Lung (tissue), 12 donors: ENCODE results near the gene PATE3. TPM values are rescaled to one million over a fixed set of nuclear protein-coding genes. Genes with fewer than 3 reads are reported as not detected.

Experiments
- ATAC-seq: fragments of 200-7000 bp; cut with Tn5 transposase; one replicate; pipeline ENCODE4 v1.9.1; 2020; ENCODE audit warnings: moderate number of reproducible peaks; ENCODE audit not compliant: insufficient read depth, low FRiP score
- DNase-seq, 3 donors: peaks; one replicate each; pipeline ENCODE4 v3.0.0-alpha.2; 2013 to 2017
- H3K27ac ChIP-seq, 2 donors: one replicate each; pipeline ENCODE4 v1.5.1; 2013; ENCODE audit warnings: mild to moderate bottlenecking in 2 of 2, moderate library complexity in 2 of 2, control low read depth in 1 of 2, inconsistent platforms in 1 of 2, low read depth in 1 of 2, low read length in 1 of 2
- H3K27me3 ChIP-seq, 3 donors: one replicate each; pipeline ENCODE4 v1.5.1; 2013; ENCODE audit warnings: low read length in 2 of 3; ENCODE audit not compliant: control insufficient read depth in 3 of 3, insufficient read depth in 3 of 3
- H3K36me3 ChIP-seq, 4 donors: one replicate each; pipeline ENCODE4 v1.5.1; 2013; ENCODE audit warnings: low read length in 4 of 4, mild to moderate bottlenecking in 1 of 4, moderate library complexity in 1 of 4; ENCODE audit not compliant: control insufficient read depth in 4 of 4, insufficient read depth in 4 of 4
- H3K4me1 ChIP-seq, 5 donors: one replicate each; pipeline ENCODE4 v1.5.1; 2013; ENCODE audit warnings: low read length in 5 of 5, mild to moderate bottlenecking in 2 of 5, moderate library complexity in 1 of 5; ENCODE audit not compliant: control insufficient read depth in 5 of 5, insufficient read depth in 5 of 5
- H3K4me3 ChIP-seq: one replicate; pipeline ENCODE4 v1.5.1; 2013; ENCODE audit warnings: mild to moderate bottlenecking, control low read depth, moderate library complexity
- H3K9ac ChIP-seq, 2 donors: one replicate each; pipeline ENCODE4 v1.5.1; 2013; ENCODE audit warnings: low read length in 2 of 2, control low read depth in 1 of 2; ENCODE audit not compliant: insufficient read depth in 1 of 2
- H3K9me3 ChIP-seq, 4 donors: one replicate each; pipeline ENCODE4 v1.5.1; 2013; ENCODE audit warnings: low read length in 3 of 4, mild to moderate bottlenecking in 1 of 4, moderate library complexity in 1 of 4; ENCODE audit not compliant: control insufficient read depth in 4 of 4, insufficient read depth in 3 of 4
- WGBS, 2 donors: extraction: QIAGEN DNeasy Blood & Tissue Kit; methylation state at CpG; one replicate each; pipeline ENCODE4 v1.1.7; 2013; 5-methylcytosine and 5-hydroxymethylcytosine counted together
- polyA plus RNA-seq, 2 donors: library from polyadenylated mRNA; stranded (reverse); fragments of 200-250 nt; gene quantifications; one replicate each; pipeline ENCODE4 v1.2.1, GENCODE V29; 2013
- total RNA-seq, 2 donors: library from RNA; depleted of rRNA in 1 of 2; stranded (reverse); fragments of >200 nt in 1 of 2; gene quantifications; one replicate each; pipeline ENCODE4 v1.2.1, GENCODE V29; 2014 to 2021
- TF ChIP-seq, protein P1 (sequence below): IDR thresholded peaks from 2 replicates; pipeline ENCODE4 v1.5.1; 2012; ENCODE audit warnings: mild to moderate bottlenecking; ENCODE audit errors: control extremely low read depth, extremely low read depth
- donor health status: control.
- donor health status: control.
- donor health status: Bipolar disorder and iron deficiency.
- donor health status: healthy.
- donor health status: DM: yes; HTN: yes; CAD: no.

Gene PATE3
- total and polyA plus RNA-seq, 4 donors, result not detected

- Histone ChIP-seq H3K36me3 (no peaks in the 10 kb centered on the region), H3K4me3 (no peak overlapping the region), H3K27ac (no peak overlapping the region), H3K4me1 (no peaks in the 10 kb centered on the region), H3K27me3 (no peaks in the 10 kb centered on the region), H3K9me3 (no peaks in the 10 kb centered on the region), H3K9ac (no peak overlapping the region)
- DNase-seq (peak in 1 of 3 donors; percentile 5), ATAC-seq (peak; percentile 33)
- TF ChIP-seq, protein P1, sequence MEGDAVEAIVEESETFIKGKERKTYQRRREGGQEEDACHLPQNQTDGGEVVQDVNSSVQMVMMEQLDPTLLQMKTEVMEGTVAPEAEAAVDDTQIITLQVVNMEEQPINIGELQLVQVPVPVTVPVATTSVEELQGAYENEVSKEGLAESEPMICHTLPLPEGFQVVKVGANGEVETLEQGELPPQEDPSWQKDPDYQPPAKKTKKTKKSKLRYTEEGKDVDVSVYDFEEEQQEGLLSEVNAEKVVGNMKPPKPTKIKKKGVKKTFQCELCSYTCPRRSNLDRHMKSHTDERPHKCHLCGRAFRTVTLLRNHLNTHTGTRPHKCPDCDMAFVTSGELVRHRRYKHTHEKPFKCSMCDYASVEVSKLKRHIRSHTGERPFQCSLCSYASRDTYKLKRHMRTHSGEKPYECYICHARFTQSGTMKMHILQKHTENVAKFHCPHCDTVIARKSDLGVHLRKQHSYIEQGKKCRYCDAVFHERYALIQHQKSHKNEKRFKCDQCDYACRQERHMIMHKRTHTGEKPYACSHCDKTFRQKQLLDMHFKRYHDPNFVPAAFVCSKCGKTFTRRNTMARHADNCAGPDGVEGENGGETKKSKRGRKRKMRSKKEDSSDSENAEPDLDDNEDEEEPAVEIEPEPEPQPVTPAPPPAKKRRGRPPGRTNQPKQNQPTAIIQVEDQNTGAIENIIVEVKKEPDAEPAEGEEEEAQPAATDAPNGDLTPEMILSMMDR, result no peak
- WGBS, 2 donors, result 64 to 74% methylated on average over 3 of the region's 3 CpGs
These were observed 15.0 kb upstream of the PATE3 start for GRCh38 chr11:125772834-125773505.

- 68 to 81% methylated on average over 3 of the region's 3 CpGs for WGBS, 2 donors
- H3K4me1 ChIP-seq, result no peaks in the 10 kb centered on the region
- TF ChIP-seq, protein P1, result no peak
- ATAC-seq (no peak), DNase-seq (no peak)
- H3K27ac ChIP-seq, result no peak overlapping the region
- no peaks in the 10 kb centered on the region for H3K9me3 ChIP-seq
- H3K9ac ChIP-seq, result no peak overlapping the region
- no peaks in the 10 kb centered on the region for H3K36me3 ChIP-seq
- no peak overlapping the region for H3K4me3 ChIP-seq
- H3K27me3 ChIP-seq, result no peaks in the 10 kb centered on the region
These were observed 14.4 kb upstream of the PATE3 start for GRCh38 chr11:125773516-125773915.

GRCh38 chr11:125777309-125777708 lies 10.6 kb upstream of the PATE3 start:
- no peak overlapping the region for H3K9ac ChIP-seq
- TF ChIP-seq, protein P1, result no peak
- ATAC-seq (no peak), DNase-seq (peak in 2 of 3 donors; percentile 10 to 14)
- H3K4me1 ChIP-seq, result no peaks in the 10 kb centered on the region
- no peaks in the 10 kb centered on the region for H3K27me3 ChIP-seq
- no peak overlapping the region for H3K4me3 ChIP-seq
- H3K27ac ChIP-seq, result no peak overlapping the region
- H3K36me3 ChIP-seq, result no peaks in the 10 kb centered on the region
- no peaks in the 10 kb centered on the region for H3K9me3 ChIP-seq
- WGBS, 2 donors, result 51 to 56% methylated on average over 5 of the region's 5 CpGs

GRCh38 chr11:125778728-125779127 lies 9.2 kb upstream of the PATE3 start, which contains the start of gene PATE2:
PATE2 (minus strand) TSS chr11:125778828; CDS start chr11:125778773, 55 bp downstream.
- no peak within 1 kb of the TSS for H3K9ac ChIP-seq
- H3K4me3 ChIP-seq, result no peak within 1 kb of the TSS
- TF ChIP-seq, protein P1, result no peak
- no peaks in the 10 kb centered on the region for H3K9me3 ChIP-seq
- H3K36me3 ChIP-seq, result no peaks in the 10 kb centered on the region
- no peak for ATAC-seq
- H3K27me3 ChIP-seq, result no peaks in the 10 kb centered on the region
- no peaks in the 10 kb centered on the region for H3K4me1 ChIP-seq
- no peak for DNase-seq
- H3K27ac ChIP-seq, result no peak within 1 kb of the TSS
